Anterior cingulate cortex (tissue), 58 donors: ENCODE data around the gene AP4S1.
A peak's percentile ranks its signal among the peaks of the same experiment; 100 is the strongest.

Source experiments
- DNase-seq, 58 donors: peaks; one replicate each; lab custom pipeline; 2025; lab: John Stamatoyannopoulos, UW

The AP4S1 gene

DNA sequence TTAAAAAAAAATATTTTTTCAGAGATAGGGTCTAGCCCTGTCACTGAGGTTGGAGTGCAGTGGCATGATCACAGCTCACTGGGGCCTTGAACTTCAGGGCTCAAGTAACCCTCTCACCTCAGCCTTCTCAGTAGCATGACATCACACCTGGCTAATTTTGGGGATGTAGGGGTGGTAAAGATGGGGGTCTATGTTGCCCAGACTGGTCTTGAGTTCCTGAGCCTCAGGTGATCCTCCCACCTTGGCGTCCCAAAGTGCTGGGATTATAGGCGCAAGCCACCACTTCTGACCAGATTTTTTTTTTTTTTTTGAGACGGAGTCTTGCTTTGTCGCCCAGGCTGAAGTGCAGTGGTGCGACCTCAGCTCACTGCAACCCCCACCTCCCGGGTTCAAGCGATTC lies 101.2 kb downstream of the AP4S1 start:
- DNase-seq: no peak

DNA sequence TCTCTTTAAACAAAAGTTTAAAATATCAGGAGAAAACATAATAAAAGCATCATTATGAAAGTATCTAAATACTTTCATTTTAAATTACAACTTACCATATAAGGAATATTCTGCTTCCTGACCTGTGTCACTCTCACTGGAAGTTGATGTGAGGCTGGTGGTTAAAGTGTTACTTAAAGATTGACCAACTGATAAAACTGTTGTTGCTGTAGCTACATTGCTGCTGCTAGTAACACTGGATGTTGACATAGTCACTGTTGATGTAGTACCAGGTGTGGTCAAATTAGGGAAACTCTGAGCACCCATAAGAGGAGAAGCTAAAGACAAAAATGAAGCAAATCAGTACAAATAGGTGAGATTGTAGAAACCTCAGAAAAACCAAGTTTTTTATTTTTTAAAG lies 102.2 kb downstream of the AP4S1 start:
- DNase-seq: no peak

- peak in 1 of 58 donors; percentile 4 for DNase-seq
These were observed 103.4 kb downstream of the AP4S1 start for GRCh38 chr14:31128601-31129526.

DNA sequence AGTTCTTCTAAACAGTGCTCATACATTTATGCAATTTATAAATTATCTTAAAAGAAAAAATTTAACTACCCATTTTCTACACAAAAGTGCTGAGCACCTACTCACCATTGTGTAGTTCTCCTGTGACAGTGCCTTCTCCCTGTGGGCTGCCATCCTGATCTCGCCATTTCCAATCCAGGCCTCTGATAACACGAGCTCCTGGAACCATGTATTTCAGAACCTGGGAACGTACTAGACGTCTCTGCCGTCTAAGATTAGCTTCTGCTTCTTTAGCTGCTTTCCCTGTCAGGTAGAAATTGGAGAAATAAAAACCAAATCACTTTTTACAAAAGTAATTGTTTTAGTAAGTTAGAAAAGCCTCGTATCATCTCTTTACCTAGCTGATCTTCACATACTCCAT lies 107.7 kb downstream of the AP4S1 start:
- DNase-seq: no peak

DNA sequence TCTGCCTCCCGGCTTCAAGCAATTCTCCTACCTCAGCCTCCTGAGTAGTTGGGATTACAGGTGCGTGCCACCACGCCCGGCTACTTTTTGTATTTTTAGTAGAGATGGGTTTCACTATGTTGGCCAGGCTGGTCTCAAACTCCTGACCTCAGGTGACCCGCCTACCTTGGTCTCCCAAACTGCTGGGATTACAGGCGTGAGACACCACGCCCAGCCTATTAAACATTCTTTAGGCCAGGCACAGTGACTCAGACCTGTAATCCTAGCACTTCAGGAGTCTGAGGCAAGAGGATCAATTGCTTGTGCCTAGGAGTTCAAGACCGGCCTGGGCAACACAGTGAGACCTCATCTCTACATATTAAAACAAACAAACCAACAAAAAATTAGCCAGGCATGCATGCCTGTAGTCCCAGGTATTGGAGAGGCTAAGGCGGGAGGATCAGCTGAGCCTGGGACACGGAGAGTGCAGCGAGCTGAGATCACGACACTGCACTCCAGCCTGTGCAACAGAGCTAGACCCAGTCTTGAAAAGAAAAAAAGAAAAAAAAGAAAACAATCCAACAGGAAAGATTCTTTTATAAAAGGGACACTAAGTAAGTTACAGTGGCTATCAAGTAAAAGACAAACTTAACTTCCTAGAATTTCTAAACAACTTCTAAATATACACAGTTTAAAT lies 111.9 kb downstream of the AP4S1 start:
- no peak for DNase-seq

- DNase-seq: no peak
These were observed 112.9 kb downstream of the AP4S1 start for GRCh38 chr14:31138301-31138700.

GRCh38 chr14:31139301-31139847 lies 113.9 kb downstream of the AP4S1 start:
- no peak for DNase-seq

DNA sequence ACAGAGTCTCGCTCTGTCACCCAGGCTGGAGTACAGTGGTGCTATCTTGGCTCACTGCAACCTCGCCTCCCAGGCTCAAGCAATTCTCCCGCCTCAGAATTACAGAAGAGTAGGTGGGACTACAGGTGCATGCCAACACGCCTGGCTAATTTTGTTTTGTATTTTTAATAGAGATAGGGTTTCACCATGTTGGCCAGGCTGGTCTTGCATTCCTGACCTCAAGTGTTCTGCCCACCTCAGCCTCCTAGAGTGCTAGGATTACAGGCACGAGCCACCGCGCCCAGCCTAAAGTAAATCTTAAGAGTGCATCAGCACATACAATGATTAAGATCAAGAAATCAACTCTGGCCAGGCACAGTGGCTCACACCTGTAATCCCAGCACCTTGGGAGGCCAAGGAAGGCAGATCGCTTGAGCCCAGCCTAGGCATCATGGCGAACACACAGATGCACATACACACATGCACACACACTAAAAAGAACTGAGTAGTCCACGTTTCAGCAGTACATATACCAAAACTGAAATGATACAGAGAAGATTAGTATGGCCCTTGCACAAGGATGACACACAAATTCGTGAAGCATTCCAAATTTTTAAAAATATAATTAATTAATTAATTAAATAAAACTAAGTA lies 117.1 kb downstream of the AP4S1 start:
- no peak for DNase-seq
